ENCODE measurements around the gene GRM2.

DNA sequence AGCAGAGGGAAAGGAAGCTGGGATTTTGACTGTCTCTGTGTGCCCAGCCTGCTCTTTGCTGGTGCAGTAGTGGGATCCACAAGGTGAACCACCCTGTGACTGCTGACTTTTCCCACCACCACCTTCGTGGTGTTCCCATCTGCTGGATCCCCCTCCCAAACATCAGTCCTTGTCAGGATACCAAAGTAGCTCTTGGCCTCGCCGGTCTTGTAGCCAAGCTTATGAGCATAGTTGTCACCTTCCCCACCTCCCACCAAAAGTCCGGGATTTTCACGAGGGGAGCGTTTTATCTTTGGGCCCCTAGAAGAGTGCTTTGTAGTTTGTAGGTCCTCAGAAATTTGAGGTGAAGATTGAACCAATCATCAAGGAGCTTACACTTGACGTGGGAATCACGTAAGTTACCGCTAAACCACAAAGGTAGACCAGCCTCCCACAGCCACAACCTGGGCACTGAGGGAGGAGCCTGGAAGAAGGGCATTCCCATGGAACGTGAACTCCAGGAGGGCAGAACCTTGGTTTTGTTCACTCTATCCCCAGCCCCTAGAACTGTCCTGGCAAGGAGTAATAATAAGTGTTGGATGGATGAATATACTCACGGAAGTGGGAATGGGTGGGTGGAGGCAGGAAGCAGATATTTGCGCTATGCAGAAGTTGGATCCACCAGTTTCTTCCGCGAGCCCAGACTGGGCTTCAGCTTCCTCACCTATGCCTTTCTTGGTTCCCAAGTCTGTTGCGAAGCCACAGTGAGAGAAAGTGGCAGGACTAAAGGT lies 36.6 kb upstream of the GRM2 start:
- TF ChIP-seq ZNF384 (IDR thresholded peaks at IDR 0.05) (no peak), FOXA1 (IDR thresholded peaks at IDR 0.05) (no peak), SUZ12 (IDR thresholded peaks at IDR 0.05) (no peak), ARNT (IDR thresholded peaks at IDR 0.05) (no peak), LEF1 (IDR thresholded peaks at IDR 0.05; ENCODE audit: borderline replicate concordance) (no peak), L3MBTL2 (conservative IDR thresholded peaks at IDR 0.05) (no peak), FOXK2 (IDR thresholded peaks at IDR 0.05) (no peak), CTBP1 (IDR thresholded peaks at IDR 0.05; ENCODE audit: borderline replicate concordance) (no peak), FOXM1 (IDR thresholded peaks at IDR 0.05; ENCODE audit: borderline replicate concordance) (no peak), SP1 (IDR thresholded peaks at IDR 0.05) (no peak), HDGF (IDR thresholded peaks at IDR 0.05; ENCODE audit: borderline replicate concordance) (no peak)
